ENCODE results near the gene EIF4G2. TPM values are rescaled to one million over a fixed set of nuclear protein-coding genes. Genes with fewer than 3 reads are reported as not detected.
A peak's percentile ranks its signal among the peaks of the same experiment; 100 is the strongest.

EIF4G2 gene
- total RNA-seq, 1 donor from 2014 or later: 1,184 TPM

DNA sequence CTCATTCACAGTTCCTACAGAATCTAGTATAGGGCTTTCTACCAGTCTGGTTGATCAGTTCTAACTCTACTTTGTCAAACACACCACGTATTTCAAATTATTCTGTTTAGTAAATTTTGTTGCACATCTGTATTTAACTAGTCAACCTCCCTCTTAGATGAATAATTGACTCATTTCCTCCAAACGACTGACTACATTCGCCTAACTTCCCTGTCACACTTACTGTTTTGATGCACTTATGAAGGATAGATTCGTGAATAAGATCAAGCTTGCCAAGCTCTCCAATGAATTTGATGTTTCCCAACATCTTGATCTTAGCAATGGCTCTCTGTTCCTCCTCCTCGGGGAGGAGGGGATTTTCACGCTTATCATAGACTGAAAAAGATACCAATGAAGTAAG, 5.0 kb downstream of the EIF4G2 start:
- Mint-ChIP-seq H3K9me3 (ENCODE audit: unreplicated experiment) (no peaks in the 10 kb centered on the region), H3K27ac (ENCODE audit: unreplicated experiment) (no peak overlapping the region), H3K4me3 (ENCODE audit: unreplicated experiment) (peak overlapping the region; percentile 76), H3K36me3 (ENCODE audit: low read depth, unreplicated experiment) (peaks cover 74% of the 10 kb centered on the region), H3K4me1 (ENCODE audit: unreplicated experiment) (peaks cover 48% of the 10 kb centered on the region), H3K27me3 (ENCODE audit: unreplicated experiment) (peaks cover 3% of the 10 kb centered on the region)
- no peak for TF ChIP-seq CTCF (IDR thresholded peaks at IDR 0.05; ENCODE audit: unreplicated experiment)
- DNase-seq (ENCODE audit: low spot score): no peak

- Mint-ChIP-seq H3K4me1 (ENCODE audit: unreplicated experiment) (peaks cover 27% of the 10 kb centered on the region), H3K4me3 (ENCODE audit: unreplicated experiment) (no peak overlapping the region), H3K27ac (ENCODE audit: unreplicated experiment) (no peak overlapping the region), H3K27me3 (ENCODE audit: unreplicated experiment) (peaks cover 1% of the 10 kb centered on the region), H3K36me3 (ENCODE audit: low read depth, unreplicated experiment) (peaks cover 62% of the 10 kb centered on the region), H3K9me3 (ENCODE audit: unreplicated experiment) (no peaks in the 10 kb centered on the region)
- no peak for DNase-seq (ENCODE audit: low spot score)
- TF ChIP-seq CTCF (IDR thresholded peaks at IDR 0.05; ENCODE audit: unreplicated experiment): no peak
Measured at GRCh38 chr11:10800292-10800691, 8.4 kb downstream of the EIF4G2 start.

DNA sequence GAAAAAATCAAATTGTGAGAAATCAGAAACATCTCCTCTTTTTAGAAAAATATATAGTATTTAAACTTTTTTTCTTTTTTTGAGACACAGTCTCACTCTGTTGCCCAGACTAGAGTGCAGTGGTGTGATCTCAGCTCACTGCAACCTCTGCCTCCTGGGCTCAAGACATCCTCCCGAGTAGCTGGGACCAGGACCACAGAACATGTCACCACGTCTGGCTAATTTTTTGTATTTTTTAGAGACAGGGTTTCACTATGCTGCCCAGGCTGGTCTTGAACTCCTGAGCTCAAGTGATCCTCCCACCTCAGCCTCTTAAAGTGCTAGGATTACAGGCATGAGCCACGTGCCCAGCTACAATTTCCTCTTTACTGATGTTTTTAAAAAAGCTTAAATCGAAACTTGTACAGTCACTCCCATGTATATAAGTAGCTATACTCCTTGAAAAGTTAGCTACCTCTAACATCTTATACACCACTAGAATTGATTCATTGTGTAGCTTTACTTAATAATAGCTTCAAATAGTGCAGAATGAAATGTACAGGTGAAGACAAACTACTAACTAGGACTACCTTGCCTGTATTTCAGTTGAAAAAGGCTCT, 10.3 kb downstream of the EIF4G2 start:
- peaks cover 45% of the 10 kb centered on the region for H3K36me3 Mint-ChIP-seq (ENCODE audit: low read depth, unreplicated experiment)
- peaks cover 14% of the 10 kb centered on the region for H3K4me1 Mint-ChIP-seq (ENCODE audit: unreplicated experiment)
- no peak for TF ChIP-seq CTCF (IDR thresholded peaks at IDR 0.05; ENCODE audit: unreplicated experiment)
- no peak overlapping the region for H3K27ac Mint-ChIP-seq (ENCODE audit: unreplicated experiment)
- no peak for DNase-seq (ENCODE audit: low spot score)
- H3K4me3 Mint-ChIP-seq (ENCODE audit: unreplicated experiment): no peak overlapping the region
- H3K27me3 Mint-ChIP-seq (ENCODE audit: unreplicated experiment): peaks cover 1% of the 10 kb centered on the region
- no peaks in the 10 kb centered on the region for H3K9me3 Mint-ChIP-seq (ENCODE audit: unreplicated experiment)

GRCh38 chr11:10797531-10797930, 11.2 kb downstream of the EIF4G2 start:
- no peak overlapping the region for H3K4me3 Mint-ChIP-seq (ENCODE audit: unreplicated experiment)

More at GRCh38 chr11:10797531-10797930, 11.2 kb downstream of the EIF4G2 start:
- Mint-ChIP-seq H3K9me3 (ENCODE audit: unreplicated experiment) (no peaks in the 10 kb centered on the region), H3K27me3 (ENCODE audit: unreplicated experiment) (peaks cover 1% of the 10 kb centered on the region), H3K4me1 (ENCODE audit: unreplicated experiment) (peaks cover 17% of the 10 kb centered on the region), H3K36me3 (ENCODE audit: low read depth, unreplicated experiment) (peaks cover 37% of the 10 kb centered on the region), H3K27ac (ENCODE audit: unreplicated experiment) (no peak overlapping the region)
- no peak for TF ChIP-seq CTCF (IDR thresholded peaks at IDR 0.05; ENCODE audit: unreplicated experiment)
- no peak for DNase-seq (ENCODE audit: low spot score)

All from endothelial cell (in vitro differentiated cells).